Psoas muscle (tissue), 8 donors: Measurements from ENCODE around the gene ASXL1. TPM values are rescaled to one million over a fixed set of nuclear protein-coding genes. Genes with fewer than 3 reads are reported as not detected.

Source experiments
- ATAC-seq, 4 donors: fragments of 200-7000 bp; cut with Tn5 transposase; one replicate each; pipeline ENCODE4 v1.9.1; 2020; ENCODE audit warnings: moderate library complexity in 3 of 4, mild to moderate bottlenecking in 2 of 4
- DNase-seq, 2 donors: peaks; one replicate each; pipeline ENCODE4 v3.0.0-alpha.2; 2020
- H3K27ac ChIP-seq: fragments of 200-600 bp; one replicate; pipeline ENCODE4 v1.8.0; 2022
- H3K27me3 ChIP-seq, 3 donors: fragments of 200-600 bp in 1 of 3; one replicate each; pipeline versions ENCODE4 v1.6.1 to v1.8.0; 2013 to 2022; ENCODE audit warnings: low read length in 2 of 3, mild to moderate bottlenecking in 2 of 3, moderate library complexity in 1 of 3; ENCODE audit not compliant: insufficient read depth in 3 of 3
- H3K36me3 ChIP-seq, 2 donors: fragments of 200-600 bp in 1 of 2; one replicate each; pipeline versions ENCODE4 v1.6.1 to v1.8.0; 2013 to 2022; ENCODE audit warnings: low read depth in 1 of 2, mild to moderate bottlenecking in 1 of 2, moderate library complexity in 1 of 2; ENCODE audit not compliant: insufficient read depth in 1 of 2
- H3K4me1 ChIP-seq: fragments of 200-600 bp; one replicate; pipeline ENCODE4 v1.8.0; 2022
- H3K4me3 ChIP-seq: fragments of 200-600 bp; one replicate; pipeline ENCODE4 v1.8.0; 2022; ENCODE audit warnings: mild to moderate bottlenecking
- H3K9me3 ChIP-seq: fragments of 200-600 bp; one replicate; pipeline ENCODE4 v1.8.0; 2022
- CTCF ChIP-seq: fragments of 200-600 bp; IDR thresholded peaks from one replicate; pipeline ENCODE4 v1.8.0; 2022; ENCODE audit warnings: antibody characterized with exemption
- WGBS, 3 donors: extraction: QIAGEN DNeasy Blood & Tissue Kit; methylation state at CpG; one replicate each; pipeline versions ENCODE4 v1.1.6 to v1.1.7; 2013; 5-methylcytosine and 5-hydroxymethylcytosine counted together
- intact Hi-C, 2 donors: fragments of 100-400 bp; cut with DNase I; formaldehyde crosslinking; loops; one replicate each; pipeline versions ENCODE4 v1.11.0 to v1.14.2; 2022
- polyA plus RNA-seq, 3 donors: library from polyadenylated mRNA; stranded (reverse); fragments of 200-250 nt; gene quantifications; one replicate each; pipeline ENCODE4 v1.2.3, GENCODE V29; 2013
- total RNA-seq, 4 donors: library from RNA; stranded (reverse); fragmentation: NEBNext Ultra II Directional in 2 of 4; extraction: Animal tissue kit (Norgen Biotek cat#: 25700) in 2 of 4; gene quantifications; one replicate each; pipeline versions ENCODE4 v1.2.1 to v1.2.4, GENCODE V29; 2021 to 2023
- donor health status: healthy with polysubstance abuse.
- donor health status: DM: no; HTN: no; CAD: no; lungs with moderate emphysema.
- donor health status: Bipolar disorder and iron deficiency.
- donor health status: healthy.
- donor health status: DM: yes; HTN: yes; CAD: no.
- donor health status: DM: no; HTN: no; CAD: no.
- donor health status: DM: no; HTN: no; CAD: no.
- donor health status: DM: yes; HTN: yes; CAD: no.

Gene ASXL1
- total and polyA plus RNA-seq, 7 donors, result 18.5 to 52.0 (median 23.2) TPM

GRCh38 chr20:32477594-32478512 lies 119.7 kb downstream of the ASXL1 start:
- DNase-seq (peak in 1 of 2 donors; percentile 46), ATAC-seq (no peak)
- peaks cover 17% of the 10 kb centered on the region for H3K4me1 ChIP-seq
- H3K27ac ChIP-seq, result no peak overlapping the region
- 53 to 61% (median 54%) methylated on average over 11 of the region's 11 CpGs for WGBS, 3 donors
- intact Hi-C loops, result no loop called here
- TF ChIP-seq CTCF, result no peak
- no peak overlapping the region for H3K4me3 ChIP-seq
- H3K36me3 ChIP-seq, result no peaks in the 10 kb centered on the region
- H3K9me3 ChIP-seq, result no peaks in the 10 kb centered on the region
- H3K27me3 ChIP-seq, result peaks cover 0 to 10% (median 3%) of the 10 kb centered on the region in 3 donors

- Histone ChIP-seq H3K4me3 (no peak overlapping the region), H3K4me1 (peaks cover 17% of the 10 kb centered on the region), H3K36me3 (no peaks in the 10 kb centered on the region), H3K27ac (no peak overlapping the region), H3K27me3 (peaks cover 0 to 10% (median 3%) of the 10 kb centered on the region in 3 donors), H3K9me3 (no peaks in the 10 kb centered on the region)
- 89 to 93% (median 93%) methylated on average over 7 of the region's 7 CpGs for WGBS, 3 donors
- intact Hi-C loops, result no loop called here
- TF ChIP-seq CTCF, result no peak
- no peak for DNase-seq
- no peak for ATAC-seq
Observed at GRCh38 chr20:32478576-32478975, 120.4 kb downstream of the ASXL1 start.

GRCh38 chr20:32479012-32479411 lies 120.9 kb downstream of the ASXL1 start:
- no peak for TF ChIP-seq CTCF
- Histone ChIP-seq H3K9me3 (no peaks in the 10 kb centered on the region), H3K27me3 (peaks cover 0 to 10% (median 3%) of the 10 kb centered on the region in 3 donors), H3K36me3 (no peaks in the 10 kb centered on the region), H3K4me1 (peaks cover 17% of the 10 kb centered on the region), H3K4me3 (no peak overlapping the region), H3K27ac (no peak overlapping the region)
- DNase-seq (peak in 1 of 2 donors; percentile 25), ATAC-seq (no peak)
- WGBS, 3 donors, result 91 to 97% (median 94%) methylated on average over 5 of the region's 5 CpGs
- intact Hi-C loops, result no loop called here

DNA sequence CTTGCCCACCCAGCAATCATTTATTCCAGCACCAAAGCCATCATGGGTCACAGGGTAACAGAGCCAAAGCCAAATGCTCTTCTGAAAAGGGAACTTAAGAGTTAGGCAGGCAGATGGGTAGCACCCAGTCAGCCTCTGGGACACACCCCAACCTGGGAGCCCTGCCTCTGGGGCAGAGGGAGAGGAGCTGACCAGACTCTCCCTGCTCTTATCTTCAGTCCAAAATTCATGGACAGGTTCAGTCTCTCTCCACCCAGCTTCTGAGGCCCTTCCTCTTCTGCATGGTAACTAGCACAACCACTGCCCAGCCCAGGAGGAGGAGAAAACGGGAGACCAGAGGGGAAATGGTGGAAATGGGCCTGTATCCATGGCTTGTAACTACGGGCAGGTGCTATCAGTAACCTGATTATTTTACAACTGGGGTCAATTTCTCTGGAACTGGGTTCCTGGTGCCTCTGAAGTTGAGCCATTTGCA lies 121.6 kb downstream of the ASXL1 start:
- DNase-seq (peak in 1 of 2 donors; percentile 2), ATAC-seq (no peak)
- H3K4me1 ChIP-seq, result peaks cover 20% of the 10 kb centered on the region
- no peak overlapping the region for H3K4me3 ChIP-seq
- TF ChIP-seq CTCF, result no peak
- no peaks in the 10 kb centered on the region for H3K9me3 ChIP-seq
- H3K36me3 ChIP-seq, result no peaks in the 10 kb centered on the region
- no peak overlapping the region for H3K27ac ChIP-seq
- WGBS, 3 donors, result 65 to 73% (median 69%) methylated on average over 2 of the region's 2 CpGs
- intact Hi-C loops, result no loop called here
- H3K27me3 ChIP-seq, result peaks cover 0 to 13% (median 3%) of the 10 kb centered on the region in 3 donors
